Ascending aorta (tissue), 2 donors: ENCODE measurements around the gene HIBADH. TPM values are rescaled to one million over a fixed set of nuclear protein-coding genes. Genes with fewer than 3 reads are reported as not detected.

ENCODE experiments used
- DNase-seq, 2 donors: peaks; one replicate each; pipeline ENCODE4 v3.0.0-alpha.2; 2019; ENCODE audit warnings: low spot score in 2 of 2
- H3K27ac ChIP-seq, 2 donors: fragments of 200-600 bp; sonication (generic); one replicate each; pipeline ENCODE4 v1.5.1; 2016 to 2017; ENCODE audit warnings: mild to moderate bottlenecking in 1 of 2
- H3K27me3 ChIP-seq: fragments of 200-600 bp; sonication (generic); one replicate; pipeline ENCODE4 v1.5.1; 2017
- H3K36me3 ChIP-seq, 2 donors: fragments of 200-600 bp; sonication (generic); one replicate each; pipeline ENCODE4 v1.5.1; 2016
- H3K4me1 ChIP-seq, 2 donors: fragments of 200-600 bp; sonication (generic); one replicate each; pipeline ENCODE4 v1.5.1; 2016 to 2017; ENCODE audit warnings: mild to moderate bottlenecking in 1 of 2
- H3K4me3 ChIP-seq, 2 donors: fragments of 200-600 bp; sonication (generic); one replicate each; pipeline ENCODE4 v1.5.1; 2016 to 2017; ENCODE audit warnings: mild to moderate bottlenecking in 1 of 2
- H3K9me3 ChIP-seq, 2 donors: fragments of 200-600 bp; sonication (generic); one replicate each; pipeline ENCODE4 v1.5.1; 2016
- CTCF ChIP-seq, 3 experiments: fragments of 200-600 bp in 2 of 3; fragments of 450-650 bp in 1 of 3; sonication (generic) in 2 of 3; IDR thresholded peaks; one replicate each; pipeline ENCODE4 v1.5.1; 2016 to 2019; ENCODE audit warnings: antibody characterized with exemption in 3 of 3, mild to moderate bottlenecking in 1 of 3, moderate library complexity in 1 of 3
- intact Hi-C: fragments of 100-400 bp; cut with DNase I; formaldehyde crosslinking; loops from one replicate; pipeline ENCODE4 v1.15.1; 2023
- total RNA-seq: library from RNA; depleted of rRNA; stranded (reverse); fragments of >200 nt; gene quantifications from one replicate; pipeline ENCODE4 v1.1.0, GENCODE V29; 2016

The HIBADH gene
- total RNA-seq, 1 donor from 2014 or later: 10.6 TPM

GRCh38 chr7:27487509-27487908 is 175.2 kb downstream of the HIBADH start:
- no peak for TF ChIP-seq CTCF (IDR thresholded peaks at IDR 0.05)
- no peaks in the 10 kb centered on the region for H3K27me3 ChIP-seq
- H3K27ac ChIP-seq: no peak overlapping the region
- H3K4me3 ChIP-seq: no peak overlapping the region
- no peak for DNase-seq
- no peaks in the 10 kb centered on the region for H3K4me1 ChIP-seq
- intact Hi-C loops: no loop called here
- peaks cover 0 to 4% of the 10 kb centered on the region in 2 donors for H3K9me3 ChIP-seq
- H3K36me3 ChIP-seq: no peaks in the 10 kb centered on the region

- intact Hi-C loops: no loop called here
- H3K9me3 ChIP-seq: no peaks in the 10 kb centered on the region
- no peak for DNase-seq
- H3K4me1 ChIP-seq: no peaks in the 10 kb centered on the region
- no peak overlapping the region for H3K4me3 ChIP-seq
- H3K27me3 ChIP-seq: no peaks in the 10 kb centered on the region
- H3K27ac ChIP-seq: no peak overlapping the region
- TF ChIP-seq CTCF (IDR thresholded peaks at IDR 0.05): no peak
- no peaks in the 10 kb centered on the region for H3K36me3 ChIP-seq
Measured at GRCh38 chr7:27484451-27484850, 178.2 kb downstream of the HIBADH start.

- TF ChIP-seq CTCF (IDR thresholded peaks at IDR 0.05): no peak
- no peaks in the 10 kb centered on the region for H3K27me3 ChIP-seq
- no peak overlapping the region for H3K4me3 ChIP-seq
- no peaks in the 10 kb centered on the region for H3K36me3 ChIP-seq
- H3K9me3 ChIP-seq: no peaks in the 10 kb centered on the region
- H3K27ac ChIP-seq: no peak overlapping the region
- no peak for DNase-seq
- intact Hi-C loops: no loop called here
- no peaks in the 10 kb centered on the region for H3K4me1 ChIP-seq
Measured at GRCh38 chr7:27482219-27482618, 180.5 kb downstream of the HIBADH start.

- DNase-seq: no peak
- Histone ChIP-seq H3K27me3 (no peaks in the 10 kb centered on the region), H3K9me3 (no peaks in the 10 kb centered on the region), H3K36me3 (no peaks in the 10 kb centered on the region), H3K4me3 (no peak overlapping the region), H3K27ac (no peak overlapping the region), H3K4me1 (no peaks in the 10 kb centered on the region)
- TF ChIP-seq CTCF (IDR thresholded peaks at IDR 0.05): no peak
- intact Hi-C loops: no loop called here
Measured at GRCh38 chr7:27478556-27478955, 184.1 kb downstream of the HIBADH start.

GRCh38 chr7:27478084-27478483 is 184.6 kb downstream of the HIBADH start:
- Histone ChIP-seq H3K4me1 (no peaks in the 10 kb centered on the region), H3K9me3 (no peaks in the 10 kb centered on the region), H3K4me3 (no peak overlapping the region), H3K27ac (no peak overlapping the region), H3K36me3 (no peaks in the 10 kb centered on the region), H3K27me3 (no peaks in the 10 kb centered on the region)
- intact Hi-C loops: no loop called here
- TF ChIP-seq CTCF (IDR thresholded peaks at IDR 0.05): no peak
- DNase-seq: no peak

GRCh38 chr7:27476493-27476892 is 186.2 kb downstream of the HIBADH start:
- Histone ChIP-seq H3K36me3 (no peaks in the 10 kb centered on the region), H3K27me3 (no peaks in the 10 kb centered on the region), H3K9me3 (no peaks in the 10 kb centered on the region), H3K4me1 (no peaks in the 10 kb centered on the region), H3K4me3 (no peak overlapping the region), H3K27ac (no peak overlapping the region)
- intact Hi-C loops: no loop called here
- no peak for DNase-seq
- no peak for TF ChIP-seq CTCF (IDR thresholded peaks at IDR 0.05)
